HEK293 (cell line): Measurements from ENCODE around the gene CELA1.

ENCODE experiments used
- BCL11B ChIP-seq: fragments of 450-650 bp; formaldehyde crosslinking; IDR thresholded peaks from 2 replicates; pipeline ENCODE4 v1.5.1; 2016; ENCODE audit warnings: low read depth, missing biosample characterization, missing genetic modification characterization
- YY1 ChIP-seq: fragments of 450-650 bp; formaldehyde crosslinking; IDR thresholded peaks from 2 replicates; pipeline ENCODE4 v1.5.1; 2018; ENCODE audit warnings: missing biosample characterization, missing genetic modification characterization
- ZBTB8A ChIP-seq: fragments of 450-650 bp; formaldehyde crosslinking; IDR thresholded peaks from 2 replicates; pipeline ENCODE4 v1.5.1; 2016; ENCODE audit warnings: missing biosample characterization, missing genetic modification characterization
- TF ChIP-seq, protein P1 (sequence below): fragments of 450-650 bp; formaldehyde crosslinking; IDR thresholded peaks from 2 replicates; pipeline ENCODE4 v1.5.1; 2016; ENCODE audit warnings: missing biosample characterization, missing genetic modification characterization

DNA sequence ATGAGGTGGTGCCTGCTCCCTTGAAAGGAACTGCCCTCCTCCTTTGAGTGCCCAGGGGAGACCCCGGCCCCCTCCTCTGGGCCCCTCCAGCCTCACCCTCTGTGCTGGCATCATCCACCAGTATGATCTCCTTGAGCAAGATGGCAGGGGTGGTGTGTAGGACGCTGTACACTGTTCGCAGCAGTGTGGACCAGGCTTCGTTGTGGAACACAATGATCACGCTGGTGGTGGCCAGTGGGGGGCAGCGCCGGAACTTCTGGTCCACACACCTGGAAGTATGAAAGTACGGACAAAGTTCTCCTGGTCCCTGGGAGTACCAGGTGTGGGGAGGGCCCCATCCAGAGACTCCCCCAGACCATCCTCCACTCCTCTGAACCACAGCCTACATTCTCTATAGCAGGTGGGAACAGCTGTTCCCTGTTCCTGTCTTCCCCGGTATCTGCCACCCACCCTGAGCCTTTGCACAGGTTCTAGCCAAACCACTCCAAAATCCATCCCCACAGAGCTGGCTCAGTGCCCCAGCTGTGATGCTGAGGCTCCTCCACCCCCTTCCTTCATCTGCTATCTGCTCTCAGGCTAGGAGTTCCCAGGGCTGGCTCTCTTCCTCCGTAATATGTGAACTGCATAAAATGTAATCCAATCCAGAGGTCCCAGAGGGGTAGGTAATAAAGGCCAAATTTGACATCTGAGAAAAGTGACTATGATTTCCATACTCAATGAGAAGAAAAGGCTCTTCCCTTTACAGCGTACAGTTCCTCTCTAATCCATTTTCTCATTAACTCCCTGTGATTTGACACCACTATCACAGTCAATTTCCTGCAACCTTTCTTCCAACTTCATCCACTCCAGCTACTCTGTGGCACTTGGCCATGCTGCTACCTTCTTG, 30.9 kb upstream of the CELA1 start:
- TF ChIP-seq, protein P1, sequence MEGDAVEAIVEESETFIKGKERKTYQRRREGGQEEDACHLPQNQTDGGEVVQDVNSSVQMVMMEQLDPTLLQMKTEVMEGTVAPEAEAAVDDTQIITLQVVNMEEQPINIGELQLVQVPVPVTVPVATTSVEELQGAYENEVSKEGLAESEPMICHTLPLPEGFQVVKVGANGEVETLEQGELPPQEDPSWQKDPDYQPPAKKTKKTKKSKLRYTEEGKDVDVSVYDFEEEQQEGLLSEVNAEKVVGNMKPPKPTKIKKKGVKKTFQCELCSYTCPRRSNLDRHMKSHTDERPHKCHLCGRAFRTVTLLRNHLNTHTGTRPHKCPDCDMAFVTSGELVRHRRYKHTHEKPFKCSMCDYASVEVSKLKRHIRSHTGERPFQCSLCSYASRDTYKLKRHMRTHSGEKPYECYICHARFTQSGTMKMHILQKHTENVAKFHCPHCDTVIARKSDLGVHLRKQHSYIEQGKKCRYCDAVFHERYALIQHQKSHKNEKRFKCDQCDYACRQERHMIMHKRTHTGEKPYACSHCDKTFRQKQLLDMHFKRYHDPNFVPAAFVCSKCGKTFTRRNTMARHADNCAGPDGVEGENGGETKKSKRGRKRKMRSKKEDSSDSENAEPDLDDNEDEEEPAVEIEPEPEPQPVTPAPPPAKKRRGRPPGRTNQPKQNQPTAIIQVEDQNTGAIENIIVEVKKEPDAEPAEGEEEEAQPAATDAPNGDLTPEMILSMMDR (tag by site-specific recombination): no peak
- TF ChIP-seq BCL11B (no peak), YY1 (tag by site-specific recombination) (no peak), ZBTB8A (tag by site-specific recombination) (no peak; the same call in 1 of the 2 replicates)
